ENCODE data around the gene IL12B.
"Not testable (repeated sequence)": the region's sequence is repeated elsewhere in the genome, so short reads cannot be mapped to it uniquely, and the experiment has no call there.

IL12B gene

GRCh38 chr5:159310511-159310910, 19.8 kb downstream of the IL12B start:
- DNase-seq (ENCODE audit: low read depth): no peak
- TF ChIP-seq, protein P1, sequence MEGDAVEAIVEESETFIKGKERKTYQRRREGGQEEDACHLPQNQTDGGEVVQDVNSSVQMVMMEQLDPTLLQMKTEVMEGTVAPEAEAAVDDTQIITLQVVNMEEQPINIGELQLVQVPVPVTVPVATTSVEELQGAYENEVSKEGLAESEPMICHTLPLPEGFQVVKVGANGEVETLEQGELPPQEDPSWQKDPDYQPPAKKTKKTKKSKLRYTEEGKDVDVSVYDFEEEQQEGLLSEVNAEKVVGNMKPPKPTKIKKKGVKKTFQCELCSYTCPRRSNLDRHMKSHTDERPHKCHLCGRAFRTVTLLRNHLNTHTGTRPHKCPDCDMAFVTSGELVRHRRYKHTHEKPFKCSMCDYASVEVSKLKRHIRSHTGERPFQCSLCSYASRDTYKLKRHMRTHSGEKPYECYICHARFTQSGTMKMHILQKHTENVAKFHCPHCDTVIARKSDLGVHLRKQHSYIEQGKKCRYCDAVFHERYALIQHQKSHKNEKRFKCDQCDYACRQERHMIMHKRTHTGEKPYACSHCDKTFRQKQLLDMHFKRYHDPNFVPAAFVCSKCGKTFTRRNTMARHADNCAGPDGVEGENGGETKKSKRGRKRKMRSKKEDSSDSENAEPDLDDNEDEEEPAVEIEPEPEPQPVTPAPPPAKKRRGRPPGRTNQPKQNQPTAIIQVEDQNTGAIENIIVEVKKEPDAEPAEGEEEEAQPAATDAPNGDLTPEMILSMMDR (IDR thresholded peaks at IDR 0.05; ENCODE audit: control insufficient read depth, insufficient read depth, low read depth, low read length, missing control alignments): no peak
- H3K4me3 ChIP-seq (ENCODE audit: control insufficient read depth, low read depth, low read length): no peak overlapping the region; the same call in 1 of the 2 replicates

DNA sequence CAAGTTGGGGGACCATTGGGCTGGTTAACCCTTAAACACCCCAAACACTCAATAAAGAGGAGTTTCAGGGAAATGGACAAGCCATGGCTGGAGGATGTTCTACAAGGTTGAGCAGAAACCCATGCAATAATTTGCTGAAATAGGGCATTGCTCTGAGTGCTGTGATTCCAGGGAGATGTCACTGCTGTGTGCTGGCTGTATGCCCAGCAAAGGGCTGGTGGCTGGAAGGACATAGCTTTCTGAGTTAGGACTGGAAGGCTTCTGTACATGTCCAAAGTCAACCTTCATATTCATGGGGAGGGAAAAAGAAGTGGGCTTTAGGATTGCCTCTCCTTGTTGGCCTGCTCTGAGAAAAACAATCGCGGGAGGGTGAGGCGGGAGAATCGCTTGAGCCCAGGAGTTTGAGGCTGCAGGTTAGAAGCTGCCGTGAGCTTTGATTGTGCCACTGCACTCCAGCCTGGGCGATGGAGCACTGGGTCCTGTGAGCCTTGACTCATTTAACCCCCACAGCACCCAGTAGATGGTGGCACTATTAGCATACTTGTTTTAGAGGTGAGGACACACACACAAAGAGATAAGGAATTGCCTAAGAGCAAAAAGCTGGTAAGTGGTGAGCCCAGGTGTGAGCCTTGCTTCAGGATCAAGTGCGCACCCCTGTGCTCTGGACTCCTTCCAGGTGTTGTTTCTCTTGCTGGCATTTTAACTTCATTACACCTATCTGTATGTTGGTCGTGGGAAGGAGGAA, 20.4 kb downstream of the IL12B start:
- no peak for DNase-seq (ENCODE audit: low read depth)
- H3K4me3 ChIP-seq (ENCODE audit: control insufficient read depth, low read depth, low read length): no peak overlapping the region
- TF ChIP-seq, protein P1 (IDR thresholded peaks at IDR 0.05; ENCODE audit: control insufficient read depth, insufficient read depth, low read depth, low read length, missing control alignments): no peak

GRCh38 chr5:159304961-159305595, 25.2 kb downstream of the IL12B start:
- H3K4me3 ChIP-seq (ENCODE audit: control insufficient read depth, low read depth, low read length): no peak overlapping the region
- TF ChIP-seq, protein P1 (IDR thresholded peaks at IDR 0.05; ENCODE audit: control insufficient read depth, insufficient read depth, low read depth, low read length, missing control alignments): no peak
- DNase-seq (ENCODE audit: low read depth): no peak

- DNase-seq (ENCODE audit: low read depth): no peak
- H3K4me3 ChIP-seq (ENCODE audit: control insufficient read depth, low read depth, low read length): no peak overlapping the region
Observed at GRCh38 chr5:159303286-159303685, 27.0 kb downstream of the IL12B start.

DNA sequence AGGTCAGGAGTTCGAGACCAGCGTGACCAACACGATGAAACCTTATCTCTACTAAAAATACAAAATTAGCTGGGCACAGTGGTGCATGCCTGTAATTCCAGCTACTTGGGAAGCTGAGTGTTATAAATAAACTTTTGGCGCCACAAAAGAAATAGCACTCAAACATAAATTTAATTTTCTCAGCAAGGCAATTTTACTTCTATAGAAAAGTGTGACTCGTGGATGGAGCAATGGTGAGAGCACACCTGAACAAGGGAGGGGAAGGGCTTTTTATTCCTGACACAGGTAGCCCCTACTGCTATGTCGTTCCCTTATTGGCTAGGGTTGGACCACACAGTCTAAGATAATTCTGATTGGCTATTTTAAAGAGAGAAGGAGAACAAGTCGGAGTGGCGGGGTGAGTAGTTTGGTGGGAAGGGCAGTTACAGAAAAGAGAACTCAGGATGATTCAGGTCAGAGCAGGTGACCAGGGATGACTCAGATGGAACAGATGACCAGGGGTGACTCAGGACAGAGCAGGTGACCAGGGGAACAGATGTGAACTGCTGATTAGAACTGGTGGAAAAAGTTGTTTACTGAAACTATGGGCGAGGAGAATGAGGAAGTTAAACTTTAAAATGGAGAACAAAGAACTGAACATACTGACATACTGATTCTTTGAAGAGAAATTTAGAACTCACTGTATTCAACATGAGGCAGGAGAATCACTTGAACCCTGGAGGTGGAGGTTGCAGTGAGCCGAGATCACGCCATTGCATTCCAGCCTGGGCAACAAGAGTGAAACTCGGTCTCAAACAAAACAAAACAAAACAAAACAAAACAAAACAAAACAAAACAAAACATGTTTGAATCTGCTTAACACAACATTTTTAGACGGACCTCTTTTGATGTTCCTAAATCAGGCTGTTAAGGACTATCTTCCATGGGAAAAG, 28.1 kb downstream of the IL12B start:
- H3K4me3 ChIP-seq (ENCODE audit: control insufficient read depth, low read depth, low read length); DNase-seq (ENCODE audit: low read depth): not testable (repeated sequence)

More at GRCh38 chr5:159303286-159303685, 27.0 kb downstream of the IL12B start:
- TF ChIP-seq, protein P1 (IDR thresholded peaks at IDR 0.05; ENCODE audit: control insufficient read depth, insufficient read depth, low read depth, low read length, missing control alignments): no peak

DNA sequence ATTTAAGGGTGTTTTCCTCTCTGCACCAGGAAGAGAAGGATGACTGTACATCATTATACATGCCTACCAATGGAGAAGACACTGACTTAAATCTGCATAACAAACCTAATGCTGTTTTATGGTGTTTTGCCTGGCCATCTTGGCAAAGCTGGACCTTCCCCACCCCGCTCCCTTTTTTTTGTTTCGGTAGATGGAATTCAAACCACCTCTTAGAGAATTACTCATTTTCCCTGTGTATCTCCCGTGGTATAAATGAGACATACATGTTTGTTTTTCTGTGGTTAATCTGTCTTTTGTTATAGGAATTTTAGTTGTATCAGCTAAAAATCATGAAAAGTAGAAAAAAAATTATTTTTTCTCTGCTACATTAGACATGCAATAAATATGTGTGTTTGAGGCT, 28.8 kb downstream of the IL12B start:
- H3K4me3 ChIP-seq (ENCODE audit: control insufficient read depth, low read depth, low read length): no peak overlapping the region
- TF ChIP-seq, protein P1 (IDR thresholded peaks at IDR 0.05; ENCODE audit: control insufficient read depth, insufficient read depth, low read depth, low read length, missing control alignments): no peak
- DNase-seq (ENCODE audit: low read depth): no peak

GRCh38 chr5:159297300-159297699, 33.0 kb downstream of the IL12B start:
- DNase-seq (ENCODE audit: low read depth); H3K4me3 ChIP-seq (ENCODE audit: control insufficient read depth, low read depth, low read length): not testable (repeated sequence)
